Measurements from ENCODE around the gene SPPL3.

GRCh38 chr12:120858306-120859088 is 45.7 kb downstream of the SPPL3 start:
- TF ChIP-seq CTCF (conservative IDR thresholded peaks at IDR 0.05 in 1 of 2, IDR thresholded peaks at IDR 0.05 in 1 of 2; ENCODE audit: extremely low read depth in 1 of 2, insufficient read depth in 1 of 2, low read depth in 1 of 2, low read length in 2 of 2): no peak
- no peak for TF ChIP-seq EZH2 (IDR thresholded peaks at IDR 0.05; ENCODE audit: borderline replicate concordance, low read length)

Measured in mammary epithelial cell (primary cell).